HT-29 (cell line): Measurements from ENCODE around the gene FANK1. TPM values are rescaled to one million over a fixed set of nuclear protein-coding genes. Genes with fewer than 3 reads are reported as not detected.
"Not testable (repeated sequence)": the region's sequence is repeated elsewhere in the genome, so short reads cannot be mapped to it uniquely, and the experiment has no call there.

Experiments
- DNase-seq: peaks from one replicate; pipeline ENCODE4 v3.0.0-alpha.2; 2015; ENCODE audit warnings: low spot score
- total RNA-seq: library from RNA; depleted of rRNA; stranded (reverse); fragments of >200 nt; shearing (Covaris generic); gene quantifications from 2 replicates; pipeline ENCODE4 v1.2.3, GENCODE V29; 2014

FANK1 gene
- total RNA-seq, 1 experiment from 2014 or later, result 4.0 TPM

DNA sequence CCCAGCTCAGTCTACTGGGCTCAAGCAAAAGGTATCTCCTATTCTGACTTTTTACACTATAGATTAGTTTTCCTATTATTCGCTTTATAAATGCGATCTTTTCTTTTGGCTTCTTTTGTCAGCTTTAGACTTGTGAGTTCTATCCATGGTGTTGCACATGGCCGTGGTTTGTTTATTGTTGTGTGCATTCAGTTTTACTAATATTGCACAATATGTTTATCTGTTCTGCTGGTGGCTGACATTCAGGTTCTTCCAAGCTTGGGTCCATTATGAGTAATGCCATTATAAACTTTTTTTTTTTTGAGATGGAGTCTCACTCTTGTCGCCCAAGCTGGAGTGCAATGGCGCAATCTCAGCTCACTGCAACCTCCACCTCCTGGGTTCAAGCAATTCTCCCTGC is 30.9 kb downstream of the FANK1 start:
- DNase-seq, result not testable (repeated sequence)

DNA sequence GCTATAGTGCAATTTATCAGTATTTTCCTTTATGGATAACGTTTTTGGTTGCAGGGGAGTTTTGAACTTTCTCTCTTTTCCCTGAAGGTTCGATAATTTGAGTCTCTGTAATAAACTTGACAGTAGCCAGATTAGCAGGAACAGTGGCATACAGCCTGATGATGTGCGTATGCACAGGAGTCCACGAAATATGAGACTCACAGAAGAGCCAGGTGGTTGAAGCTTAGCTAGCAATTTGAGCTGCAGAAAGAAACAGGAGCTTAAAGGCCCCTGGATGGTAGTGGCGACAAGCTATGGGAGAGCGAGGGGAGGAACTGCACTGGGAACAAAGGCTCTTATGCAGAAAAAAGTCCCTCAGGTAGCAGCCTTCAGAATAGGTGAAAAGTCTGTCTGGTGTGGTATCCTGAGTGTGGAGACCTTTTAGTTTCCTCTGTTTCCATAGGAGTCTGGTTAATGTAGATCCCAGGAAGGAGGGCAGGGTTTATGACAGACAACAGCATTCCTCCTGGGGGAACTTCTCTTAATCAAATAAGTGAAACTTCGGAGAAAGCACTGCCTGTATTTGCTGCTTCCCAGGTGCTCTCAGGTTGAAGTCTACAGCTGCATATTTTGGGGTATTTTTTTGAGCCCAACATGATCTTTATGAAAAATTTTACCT is 32.7 kb downstream of the FANK1 start:
- no peak for DNase-seq

DNA sequence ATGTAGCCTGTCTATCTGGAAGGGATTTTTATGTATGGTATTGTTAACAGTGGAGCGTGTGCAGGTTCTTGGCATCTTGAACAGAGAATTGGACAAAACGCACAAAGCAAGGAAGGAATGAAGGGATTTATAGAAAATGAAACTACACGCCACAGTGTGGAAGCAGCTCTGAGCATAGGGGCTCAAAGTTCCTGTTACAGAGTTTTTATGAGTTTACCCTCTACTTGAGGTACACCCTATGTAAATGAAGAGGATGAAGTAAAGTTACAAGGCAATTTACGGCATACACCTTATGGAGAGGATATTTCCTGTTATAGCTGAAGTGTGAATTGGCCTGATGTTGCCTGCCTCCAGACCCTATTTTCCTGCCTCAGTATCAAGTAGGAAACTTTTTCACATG is 33.3 kb downstream of the FANK1 start:
- no peak for DNase-seq

DNA sequence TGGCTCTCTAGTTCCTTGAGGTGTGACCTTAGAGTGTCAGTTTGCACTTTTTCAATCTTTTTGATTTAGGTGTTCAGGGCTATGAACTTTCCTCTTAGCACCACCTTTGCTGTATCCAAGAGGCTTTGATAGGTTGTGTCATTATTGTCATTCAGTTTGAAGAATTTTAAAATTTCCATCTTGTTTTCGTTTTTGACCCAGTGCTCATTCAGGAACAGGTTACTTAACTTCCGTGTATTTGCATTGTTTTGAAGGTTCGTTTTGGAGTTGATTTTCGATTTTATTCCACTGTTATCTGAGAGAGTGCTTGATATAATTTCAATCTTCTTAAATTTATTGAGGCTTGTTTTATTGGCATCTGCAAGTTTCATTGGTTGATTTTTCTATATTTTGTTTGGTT is 37.3 kb downstream of the FANK1 start:
- no peak for DNase-seq

DNA sequence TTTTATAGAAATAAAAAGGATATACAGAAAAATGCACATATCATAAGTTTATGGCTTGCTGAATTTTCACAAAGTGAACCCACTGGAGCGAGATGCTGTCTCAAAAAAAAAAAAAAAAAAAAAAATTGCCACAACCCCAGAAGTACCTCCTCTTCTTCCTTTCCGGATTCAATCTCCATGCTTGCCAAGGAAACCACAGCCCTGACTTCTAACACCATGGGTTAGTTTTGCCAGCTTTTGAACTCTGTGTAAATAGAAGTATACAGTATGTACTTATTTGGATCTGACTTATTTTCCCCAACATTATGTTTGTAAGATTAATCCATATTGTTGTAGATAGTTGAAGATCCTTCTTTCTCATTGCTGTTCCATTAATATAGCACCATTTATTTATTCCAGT is 40.0 kb downstream of the FANK1 start:
- DNase-seq, result no peak

DNA sequence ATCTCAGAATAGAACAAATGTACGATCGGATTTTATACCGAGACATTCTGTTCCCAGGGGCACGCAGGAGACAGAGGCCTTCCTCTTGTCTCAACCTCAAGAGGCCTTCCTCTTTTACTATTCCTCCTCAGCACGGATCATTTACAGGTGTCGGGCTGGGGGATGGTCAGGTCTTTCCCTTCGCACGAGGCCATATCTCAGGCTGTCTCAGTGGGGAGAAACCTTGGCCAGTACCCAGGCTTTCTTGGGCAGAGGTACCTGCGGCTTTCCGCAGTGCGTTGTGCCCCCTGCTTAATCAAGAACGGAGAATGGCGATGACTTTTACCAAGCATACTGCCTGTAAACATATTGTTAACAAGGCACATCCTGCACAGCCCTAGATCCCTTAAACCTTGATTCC is 44.2 kb downstream of the FANK1 start:
- DNase-seq, result no peak

DNA sequence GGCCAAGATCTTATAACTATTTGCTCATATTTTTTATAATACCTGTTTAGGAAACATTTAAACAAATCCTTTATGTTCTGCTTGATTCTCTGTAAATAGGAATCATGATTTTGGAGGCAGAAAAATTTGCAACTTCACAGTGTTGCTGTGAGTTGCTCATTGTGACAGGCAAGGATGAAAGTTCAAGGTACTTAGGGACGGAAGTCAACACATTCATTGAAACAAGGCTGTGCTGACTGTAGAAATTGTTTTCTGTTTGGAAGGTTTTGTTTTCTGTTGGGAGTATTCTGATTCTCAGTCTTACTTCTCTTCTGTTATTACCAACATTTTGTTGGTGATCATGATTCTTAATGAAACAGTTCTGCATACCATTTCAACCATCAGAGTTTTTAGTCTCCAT is 54.9 kb downstream of the FANK1 start:
- no peak for DNase-seq

DNA sequence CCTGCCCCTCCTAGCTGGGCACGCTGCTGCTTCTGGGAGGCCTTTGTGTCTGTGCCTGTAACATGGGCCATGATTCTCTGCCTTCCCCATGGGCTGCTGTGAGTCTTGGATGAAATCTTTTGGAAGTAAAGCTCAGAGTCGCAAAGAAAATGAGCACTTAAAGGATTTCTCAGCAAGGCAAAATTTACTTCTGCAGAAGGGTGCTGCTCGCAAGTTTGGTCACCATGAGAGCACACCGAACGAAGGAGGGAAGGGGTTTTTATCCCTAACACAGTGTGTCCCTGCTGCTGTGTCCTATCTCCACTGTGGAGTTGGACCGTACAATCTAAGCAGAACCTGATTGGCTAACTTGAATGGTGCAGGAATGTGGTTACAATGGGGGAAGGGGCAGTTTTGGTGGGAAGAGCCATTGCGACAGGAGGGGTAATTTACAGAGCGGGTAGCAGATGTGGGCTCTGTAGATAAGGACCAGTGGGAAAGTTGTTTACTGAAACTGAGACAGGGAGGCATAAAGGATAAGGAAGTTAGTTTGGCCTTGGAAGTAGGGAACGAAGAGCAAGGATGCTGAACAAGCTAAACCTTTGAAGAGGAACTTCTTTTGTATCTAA is 57.5 kb downstream of the FANK1 start:
- DNase-seq, result no peak

DNA sequence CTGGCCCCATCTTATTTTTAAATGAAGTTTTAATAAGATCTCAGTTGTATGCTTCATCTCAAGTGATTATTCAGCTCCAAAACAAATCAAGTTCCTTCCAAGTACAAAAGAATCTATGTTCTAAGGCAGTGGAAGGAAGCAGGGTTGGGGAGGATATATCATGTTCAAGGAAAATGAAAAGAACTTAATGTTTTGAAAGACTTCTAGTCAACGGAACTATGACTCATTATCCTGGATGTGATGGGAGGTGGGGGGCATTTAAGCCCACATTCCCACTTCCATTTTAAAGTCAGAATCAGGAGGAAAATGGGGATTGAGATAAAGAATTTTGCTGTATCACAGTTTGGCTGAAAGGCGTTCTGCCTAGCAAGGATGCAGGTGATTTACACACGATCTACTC is 59.4 kb downstream of the FANK1 start:
- no peak for DNase-seq

DNA sequence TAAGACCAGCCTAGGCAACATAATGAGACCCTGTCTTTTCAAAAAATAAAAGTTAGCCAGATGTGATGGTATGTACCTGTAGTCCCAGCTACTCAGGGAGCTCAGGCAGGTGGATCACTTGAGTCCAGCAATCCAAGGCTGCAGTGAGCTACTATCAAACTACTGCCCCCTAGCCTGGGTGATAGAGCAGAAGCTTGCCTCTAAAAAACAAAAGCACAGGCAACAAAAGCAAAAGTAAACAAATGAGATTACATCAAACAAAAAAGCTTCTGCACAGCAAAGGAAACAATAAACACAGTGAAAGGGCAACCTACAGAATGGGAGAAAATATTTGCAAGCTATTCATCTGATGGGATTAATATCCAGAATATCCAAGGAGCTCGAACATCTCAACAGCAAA is 65.4 kb downstream of the FANK1 start:
- DNase-seq, result peak; percentile 7

DNA sequence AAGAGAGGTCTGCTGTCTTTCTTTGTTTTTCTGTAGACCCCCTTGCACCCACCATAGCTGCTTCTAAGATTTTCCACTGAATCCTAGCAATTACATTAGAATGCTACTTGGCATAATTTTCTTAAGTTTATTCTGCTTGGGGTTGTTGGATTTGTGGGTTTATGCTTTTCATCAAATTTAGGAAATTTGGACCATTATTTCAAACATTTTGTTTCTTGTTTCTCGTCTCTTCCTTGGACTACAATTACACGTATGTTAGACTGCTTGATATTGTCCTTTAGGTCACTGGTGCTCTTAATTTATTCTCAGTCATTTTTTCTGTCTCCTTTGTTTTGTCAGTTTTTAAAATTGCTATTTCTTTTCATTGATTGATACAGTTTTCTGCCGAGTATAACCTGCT is 65.8 kb downstream of the FANK1 start:
- no peak for DNase-seq

DNA sequence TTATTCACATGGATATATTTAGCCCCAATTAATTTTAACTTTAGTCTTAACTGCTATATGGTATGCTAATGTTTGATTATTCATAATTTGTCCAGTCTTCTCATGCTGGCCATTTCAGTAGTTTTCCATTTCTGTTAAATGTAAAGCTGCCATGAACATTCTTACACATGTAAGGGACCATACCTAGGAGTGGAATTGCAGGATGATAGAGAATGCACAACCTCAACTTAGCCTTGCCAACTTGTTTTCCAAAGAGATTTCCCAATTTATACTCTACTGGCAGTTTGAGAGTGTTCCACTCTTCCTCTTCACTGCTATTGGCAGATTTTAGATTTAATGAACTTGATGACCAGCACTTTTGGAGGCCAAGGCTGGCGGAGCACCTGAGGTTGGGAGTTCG is 68.2 kb downstream of the FANK1 start:
- DNase-seq, result no peak

DNA sequence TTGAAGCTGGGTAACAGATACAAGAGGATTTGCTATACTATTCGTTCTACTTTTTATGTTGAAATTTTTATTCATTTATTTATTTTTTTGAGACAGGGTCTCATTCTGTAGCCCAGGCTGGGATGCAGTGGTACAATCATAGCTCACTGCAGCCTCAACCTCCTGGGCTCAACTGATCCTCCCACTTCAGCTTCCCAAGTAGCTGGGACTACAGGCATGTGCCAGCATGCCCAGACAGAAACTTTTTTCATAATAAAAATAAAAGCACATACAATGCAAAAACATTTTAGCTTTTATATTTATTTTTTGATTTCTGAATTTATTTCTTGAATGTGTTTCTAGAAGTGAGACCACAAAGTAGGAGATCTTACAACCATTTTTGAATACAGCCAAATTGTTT is 71.2 kb downstream of the FANK1 start:
- DNase-seq, result no peak

DNA sequence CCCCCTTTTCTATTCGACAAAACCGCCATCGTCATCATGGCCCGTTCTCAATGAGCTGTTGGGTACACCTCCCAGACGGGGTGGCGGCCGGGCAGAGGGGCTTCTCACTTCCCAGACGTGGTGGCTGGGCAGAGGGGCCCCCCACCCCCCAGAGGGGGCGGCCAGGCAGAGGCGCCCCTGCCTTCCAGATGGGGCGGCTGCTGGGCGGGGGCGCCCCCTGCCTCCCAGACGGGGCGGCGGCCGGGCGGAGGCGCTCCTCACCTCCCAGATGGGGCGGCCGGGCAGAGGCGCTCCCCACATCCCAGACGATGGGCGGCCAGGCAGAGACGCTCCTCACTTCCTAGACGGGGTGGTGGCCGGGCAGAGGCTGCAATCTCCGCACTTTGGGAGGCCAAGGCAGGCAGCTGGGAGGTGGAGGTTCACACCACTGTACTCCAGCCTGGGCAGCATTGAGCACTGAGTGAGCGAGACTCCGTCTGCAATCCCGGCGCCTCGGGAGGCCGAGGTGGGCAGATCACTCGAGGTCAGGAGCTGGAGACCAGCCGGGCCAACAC is 73.8 kb downstream of the FANK1 start:
- DNase-seq, result not testable (repeated sequence)

DNA sequence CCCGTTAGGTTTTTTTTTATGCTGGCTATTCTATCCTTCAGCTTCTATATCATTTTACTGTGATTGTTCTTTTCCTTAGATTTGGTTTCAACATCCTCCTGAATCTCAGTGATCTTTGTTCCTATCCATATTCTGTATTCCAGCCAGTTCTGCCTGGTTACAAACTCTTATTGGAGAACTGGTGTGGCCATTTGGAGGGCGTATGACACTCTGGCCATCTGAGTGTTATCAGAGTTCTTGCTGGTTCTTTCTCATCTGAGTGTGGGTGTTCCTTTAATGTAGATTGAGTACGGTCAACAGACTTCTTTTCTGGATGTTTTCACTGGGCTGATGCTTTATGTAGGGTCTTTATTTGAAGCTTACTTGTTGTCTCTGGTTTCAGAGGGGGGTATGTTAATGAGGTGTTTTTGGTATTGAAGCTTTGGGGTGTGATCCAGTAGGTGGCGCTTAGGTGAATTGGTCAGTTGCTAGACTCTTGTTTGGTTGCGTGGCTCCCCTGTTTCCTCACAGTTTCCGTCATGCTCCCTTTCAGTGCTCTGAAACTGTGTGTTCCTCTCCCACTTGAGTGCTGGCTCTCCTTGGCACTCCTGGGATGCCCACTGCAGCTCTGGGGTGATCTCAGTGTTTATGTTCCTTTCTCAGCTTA is 80.7 kb downstream of the FANK1 start:
- peak; percentile 10 for DNase-seq

DNA sequence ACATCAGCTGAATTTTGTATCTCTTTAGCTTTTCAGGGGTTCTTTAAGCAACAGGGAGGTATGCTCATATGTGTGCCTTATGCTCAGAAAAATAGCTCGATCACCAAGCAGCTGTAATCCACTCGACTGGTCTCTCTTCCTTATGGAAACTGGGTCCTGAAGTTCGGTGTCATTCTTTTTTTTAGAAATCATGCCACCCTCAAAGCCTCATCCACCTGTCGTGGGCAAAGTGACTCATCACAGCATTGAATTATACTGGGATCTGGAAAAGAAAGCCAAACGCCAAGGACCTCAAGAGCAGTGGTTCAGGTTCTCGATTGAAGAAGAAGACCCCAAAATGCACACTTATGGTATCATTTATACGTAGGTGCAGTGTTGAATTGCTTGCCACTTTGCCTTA is 83.6 kb downstream of the FANK1 start:
- no peak for DNase-seq

DNA sequence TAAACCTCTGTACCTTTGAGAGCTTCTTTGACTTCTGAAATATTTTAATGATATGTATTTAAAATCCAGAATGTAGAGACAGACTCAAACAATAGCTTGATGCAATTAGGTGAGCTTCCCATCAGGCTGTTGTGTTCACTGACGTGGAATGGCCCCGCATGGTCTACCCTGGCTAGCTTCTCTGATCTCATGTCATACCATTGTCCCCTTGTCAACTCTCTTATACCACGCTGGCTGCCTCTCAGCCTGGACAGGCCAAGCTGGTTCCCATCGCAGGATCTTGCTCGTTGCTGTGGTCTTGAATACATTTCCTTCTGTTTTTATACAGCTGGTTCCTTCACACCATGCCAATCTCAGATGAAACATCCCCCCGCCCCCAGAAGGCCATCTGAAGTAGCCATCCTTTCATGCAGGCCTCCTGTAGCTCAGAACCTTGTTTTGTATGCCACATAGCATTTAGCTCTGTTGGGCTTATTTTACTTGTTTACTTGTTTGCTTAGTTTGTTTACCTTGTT is 84.2 kb downstream of the FANK1 start:
- no peak for DNase-seq

DNA sequence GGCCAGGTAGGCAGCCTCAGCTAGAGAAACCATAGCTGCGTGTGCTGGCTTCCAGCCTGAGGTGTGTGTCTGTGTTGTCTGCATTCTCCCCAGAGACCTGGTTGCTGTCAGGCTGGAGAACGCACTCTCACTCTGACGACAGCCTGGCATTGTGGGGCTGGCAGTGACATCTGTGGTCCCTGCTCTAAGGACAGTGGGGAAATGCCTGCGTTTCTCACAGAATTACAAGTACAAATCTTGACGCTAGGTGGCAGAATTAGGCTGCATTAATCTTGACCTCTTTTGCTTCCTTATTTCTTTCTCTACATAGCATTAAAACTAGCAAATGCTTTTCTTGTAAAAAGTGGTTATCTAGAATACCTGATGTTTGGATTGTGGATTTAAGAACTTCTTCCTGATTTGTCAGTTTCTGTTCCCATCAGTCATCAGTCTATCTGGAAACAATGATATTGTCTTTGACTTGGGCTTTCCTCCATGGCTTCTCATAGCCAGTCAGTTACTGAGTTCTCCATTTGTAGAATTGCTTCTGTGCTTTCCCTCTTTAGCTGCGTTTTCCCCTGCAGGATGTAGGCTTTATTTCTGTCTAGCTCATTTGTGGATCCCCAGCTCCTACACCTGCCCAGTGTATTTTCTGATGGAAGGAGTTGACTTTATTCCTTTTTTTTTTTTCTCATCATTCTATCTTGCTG is 86.0 kb downstream of the FANK1 start:
- peak; percentile 87 for DNase-seq

DNA sequence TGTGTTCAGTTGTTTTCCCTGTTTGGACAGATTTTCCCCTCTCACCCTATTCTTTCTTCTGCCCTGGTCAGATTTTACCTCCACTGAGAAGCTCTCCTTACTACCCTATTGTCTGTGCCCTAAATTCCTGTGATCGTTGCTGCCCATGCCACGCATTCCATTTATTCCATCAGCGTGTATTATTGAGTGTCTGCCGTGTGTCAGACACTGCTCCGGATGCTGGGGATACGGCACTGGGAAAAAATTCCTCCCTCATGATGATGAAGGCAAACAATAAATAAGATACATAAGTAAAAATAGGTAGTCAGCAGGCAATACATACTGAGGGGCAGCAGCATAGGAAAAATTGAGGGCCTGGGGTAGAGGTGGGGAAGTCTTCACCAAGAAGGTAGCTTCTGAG is 86.8 kb downstream of the FANK1 start:
- DNase-seq, result no peak

DNA sequence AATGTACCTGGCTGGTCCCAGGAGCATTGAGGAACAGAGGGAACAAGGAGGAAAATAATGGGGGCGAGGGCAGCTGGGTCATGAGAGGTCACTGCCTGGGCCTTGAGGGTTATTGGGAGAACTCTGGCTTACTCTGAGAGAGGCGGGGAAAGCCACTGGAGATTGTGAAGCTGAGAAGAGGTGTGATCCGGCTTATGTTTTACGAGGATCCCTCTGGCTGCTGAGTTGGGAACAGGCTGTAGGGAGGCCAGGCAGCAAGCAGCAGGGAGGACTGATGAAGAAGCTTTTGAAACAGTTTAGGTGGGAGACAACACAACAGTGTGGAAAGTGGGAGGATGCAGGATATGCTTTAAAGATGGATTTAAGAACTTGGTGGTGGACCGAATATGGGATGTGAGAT is 87.3 kb downstream of the FANK1 start:
- DNase-seq, result no peak

DNA sequence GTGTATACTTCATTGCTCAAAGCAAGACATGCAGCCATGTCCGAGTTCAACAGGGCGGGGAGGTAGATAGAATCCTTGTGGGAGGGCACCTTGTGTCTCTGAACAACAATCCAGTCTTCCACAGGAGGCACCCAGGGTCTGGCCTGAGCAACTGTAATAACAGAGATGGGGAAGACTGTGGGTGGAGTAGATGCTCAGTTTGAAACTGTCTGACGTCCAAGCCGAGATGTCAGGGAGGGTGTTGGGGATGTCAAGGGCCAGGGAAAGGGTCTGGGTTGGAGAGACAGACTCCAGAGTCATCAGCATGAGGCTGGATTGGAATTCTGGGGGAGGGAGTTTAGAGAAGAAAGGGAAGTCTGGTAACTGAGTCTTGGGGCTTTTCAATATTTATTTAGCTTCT is 88.0 kb downstream of the FANK1 start:
- no peak for DNase-seq

DNA sequence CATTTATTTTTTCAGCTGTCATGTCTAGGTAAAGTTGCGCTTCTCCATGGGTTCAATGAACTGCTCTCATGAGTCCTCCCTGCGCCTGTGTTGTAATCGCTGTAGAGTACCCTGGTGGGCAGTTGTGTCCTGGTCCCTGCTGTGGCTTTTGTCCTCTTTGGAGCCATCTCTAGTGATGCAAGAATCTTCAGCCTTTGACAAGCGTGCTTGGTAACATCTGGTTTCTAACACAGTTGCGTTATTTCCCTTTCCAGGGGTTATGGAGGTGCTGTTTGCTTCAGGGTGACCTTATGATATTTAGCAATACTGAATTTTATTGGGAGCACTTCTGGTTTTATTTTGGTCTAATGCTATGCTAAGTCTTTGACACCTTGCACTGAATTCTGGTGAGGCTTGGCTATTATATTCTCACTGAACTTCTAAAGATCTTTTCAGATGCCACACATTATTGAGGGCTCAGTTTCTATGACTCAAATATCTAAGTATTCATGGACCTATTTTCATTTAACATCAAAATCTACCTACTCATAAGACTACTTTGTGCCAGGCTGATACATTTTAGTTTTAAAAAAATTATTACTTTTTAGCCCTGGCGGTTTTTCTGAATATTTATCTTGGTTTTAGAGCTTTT is 88.6 kb downstream of the FANK1 start:
- DNase-seq, result no peak
